ENCODE data around the gene EP400.

EP400 gene

DNA sequence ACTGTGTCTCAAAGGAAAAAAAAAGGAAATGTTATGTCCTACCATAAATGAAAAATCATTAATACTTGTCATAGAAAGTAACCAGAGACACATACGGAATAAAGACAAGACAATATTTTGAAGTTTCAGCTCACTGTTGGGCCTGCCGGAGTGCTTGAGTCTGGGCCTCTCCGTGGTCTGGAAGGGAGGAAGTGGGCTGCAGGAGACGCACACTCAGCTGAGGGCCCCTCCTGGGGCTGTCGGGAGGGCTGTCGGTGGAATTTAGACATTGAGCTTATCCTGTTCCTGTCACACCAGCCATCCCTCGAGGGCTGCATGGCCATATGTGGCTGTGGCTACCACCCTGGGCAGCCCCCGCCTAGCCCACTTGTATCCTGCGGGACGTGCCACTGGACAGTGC is 113.7 kb downstream of the EP400 start:
- H3K4me3 ChIP-seq (ENCODE audit: low read length) = no peak overlapping the region
- no peak for DNase-seq (ENCODE audit: low read depth)
- TF ChIP-seq, protein P1, sequence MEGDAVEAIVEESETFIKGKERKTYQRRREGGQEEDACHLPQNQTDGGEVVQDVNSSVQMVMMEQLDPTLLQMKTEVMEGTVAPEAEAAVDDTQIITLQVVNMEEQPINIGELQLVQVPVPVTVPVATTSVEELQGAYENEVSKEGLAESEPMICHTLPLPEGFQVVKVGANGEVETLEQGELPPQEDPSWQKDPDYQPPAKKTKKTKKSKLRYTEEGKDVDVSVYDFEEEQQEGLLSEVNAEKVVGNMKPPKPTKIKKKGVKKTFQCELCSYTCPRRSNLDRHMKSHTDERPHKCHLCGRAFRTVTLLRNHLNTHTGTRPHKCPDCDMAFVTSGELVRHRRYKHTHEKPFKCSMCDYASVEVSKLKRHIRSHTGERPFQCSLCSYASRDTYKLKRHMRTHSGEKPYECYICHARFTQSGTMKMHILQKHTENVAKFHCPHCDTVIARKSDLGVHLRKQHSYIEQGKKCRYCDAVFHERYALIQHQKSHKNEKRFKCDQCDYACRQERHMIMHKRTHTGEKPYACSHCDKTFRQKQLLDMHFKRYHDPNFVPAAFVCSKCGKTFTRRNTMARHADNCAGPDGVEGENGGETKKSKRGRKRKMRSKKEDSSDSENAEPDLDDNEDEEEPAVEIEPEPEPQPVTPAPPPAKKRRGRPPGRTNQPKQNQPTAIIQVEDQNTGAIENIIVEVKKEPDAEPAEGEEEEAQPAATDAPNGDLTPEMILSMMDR (IDR thresholded peaks at IDR 0.05; ENCODE audit: insufficient read depth, low read depth, low read length, missing control alignments) = no peak

DNA sequence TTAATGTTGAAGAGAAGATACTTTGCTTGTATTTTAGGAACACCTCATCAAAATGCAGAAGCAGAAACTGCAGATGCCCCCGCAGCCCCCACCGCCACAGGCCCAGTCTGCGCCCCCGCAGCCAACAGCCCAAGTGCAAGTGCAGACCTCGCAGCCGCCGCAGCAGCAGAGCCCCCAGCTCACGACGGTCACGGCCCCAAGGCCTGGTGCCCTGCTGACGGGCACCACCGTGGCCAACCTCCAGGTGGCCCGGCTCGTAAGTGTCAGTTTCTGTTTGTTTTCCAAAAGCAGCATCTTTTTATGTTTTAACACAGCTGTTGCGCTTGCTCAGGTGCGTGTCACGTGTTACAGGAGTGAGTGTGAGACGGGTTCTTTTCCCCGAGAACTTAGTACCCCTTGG is 114.9 kb downstream of the EP400 start:
- no peak for DNase-seq (ENCODE audit: low read depth)
- no peak overlapping the region for H3K4me3 ChIP-seq (ENCODE audit: low read length)
- TF ChIP-seq, protein P1 (IDR thresholded peaks at IDR 0.05; ENCODE audit: insufficient read depth, low read depth, low read length, missing control alignments) = no peak

DNA sequence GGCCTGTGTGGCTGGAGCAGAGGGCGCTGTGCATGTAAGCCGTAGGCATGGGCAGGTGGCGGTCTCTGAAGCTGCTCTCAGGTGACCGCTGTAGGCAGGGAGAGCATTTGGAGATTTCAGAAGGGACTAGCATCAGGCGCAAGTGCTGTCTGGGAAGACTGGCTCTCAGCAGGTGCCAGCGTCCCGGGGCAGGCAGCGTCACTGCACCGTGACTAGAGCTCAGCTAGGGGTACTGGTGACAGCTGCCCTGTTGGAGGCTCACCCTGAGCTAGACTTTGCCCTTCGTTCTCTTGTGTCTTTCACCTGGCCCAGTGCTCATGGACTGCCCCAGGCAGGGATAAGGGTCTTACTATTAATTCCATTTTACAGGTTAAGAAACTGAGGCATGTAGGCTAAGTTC is 115.5 kb downstream of the EP400 start:
- no peak for DNase-seq (ENCODE audit: low read depth)
- no peak overlapping the region for H3K4me3 ChIP-seq (ENCODE audit: low read length)
- TF ChIP-seq, protein P1 (IDR thresholded peaks at IDR 0.05; ENCODE audit: insufficient read depth, low read depth, low read length, missing control alignments) = no peak

DNA sequence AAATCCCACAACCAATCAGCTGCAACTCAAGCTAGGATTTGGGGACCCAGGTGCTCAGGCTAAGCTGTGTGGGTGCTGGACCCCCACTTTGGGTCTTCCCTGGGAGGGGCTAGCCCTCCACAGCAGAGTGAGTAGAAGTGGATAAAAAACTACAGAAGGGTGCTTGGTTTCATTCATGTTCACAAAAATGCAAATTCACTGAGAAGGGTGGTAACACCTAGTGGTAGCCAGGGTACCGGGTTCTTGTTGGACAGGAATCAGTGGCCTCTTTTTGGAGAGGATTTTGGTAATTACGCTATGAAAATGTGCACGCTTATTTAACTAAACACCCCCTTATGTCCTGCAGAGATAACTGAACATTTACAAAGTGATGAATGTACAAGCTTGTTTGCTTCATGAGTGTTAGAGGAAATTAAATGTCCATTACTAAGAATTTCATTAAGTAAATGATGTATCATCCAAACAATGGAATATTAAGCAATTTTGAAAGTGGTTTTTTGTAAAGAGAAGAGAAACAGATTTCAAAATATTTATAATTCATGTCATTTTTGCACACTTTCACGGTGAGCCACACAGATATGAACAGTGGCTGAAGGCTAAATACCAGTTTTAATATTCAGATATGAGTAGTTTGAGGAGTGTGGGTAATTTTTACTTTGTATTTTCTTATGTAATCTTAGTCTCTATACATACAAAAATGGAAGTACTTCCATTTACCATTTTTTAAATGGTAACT is 116.0 kb downstream of the EP400 start:
- no peak for DNase-seq (ENCODE audit: low read depth)

DNA sequence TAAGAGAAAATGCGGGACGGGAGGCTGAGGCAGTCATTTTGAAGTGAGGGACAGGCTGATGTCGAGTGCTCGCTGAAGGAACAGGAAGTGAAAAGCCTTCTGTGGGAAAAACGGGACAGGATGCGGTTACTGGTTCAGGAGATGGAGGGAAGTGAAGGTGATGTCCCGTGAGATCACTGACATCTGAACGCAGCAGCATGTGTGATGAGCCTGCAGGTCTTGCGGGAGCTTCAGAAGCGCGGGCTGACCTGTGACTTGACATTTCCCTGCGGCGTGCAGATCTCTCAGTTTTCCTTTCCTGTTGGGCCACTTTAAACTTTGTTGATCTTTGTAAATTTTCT is 116.6 kb downstream of the EP400 start:
- H3K4me3 ChIP-seq (ENCODE audit: low read length) = no peak overlapping the region
- no peak for DNase-seq (ENCODE audit: low read depth)
- TF ChIP-seq, protein P1 (IDR thresholded peaks at IDR 0.05; ENCODE audit: insufficient read depth, low read depth, low read length, missing control alignments) = no peak

More for the DNA sequence above, 116.0 kb downstream of the EP400 start:
- no peak overlapping the region for H3K4me3 ChIP-seq (ENCODE audit: low read length)
- TF ChIP-seq, protein P1 (IDR thresholded peaks at IDR 0.05; ENCODE audit: insufficient read depth, low read depth, low read length, missing control alignments) = no peak

DNA sequence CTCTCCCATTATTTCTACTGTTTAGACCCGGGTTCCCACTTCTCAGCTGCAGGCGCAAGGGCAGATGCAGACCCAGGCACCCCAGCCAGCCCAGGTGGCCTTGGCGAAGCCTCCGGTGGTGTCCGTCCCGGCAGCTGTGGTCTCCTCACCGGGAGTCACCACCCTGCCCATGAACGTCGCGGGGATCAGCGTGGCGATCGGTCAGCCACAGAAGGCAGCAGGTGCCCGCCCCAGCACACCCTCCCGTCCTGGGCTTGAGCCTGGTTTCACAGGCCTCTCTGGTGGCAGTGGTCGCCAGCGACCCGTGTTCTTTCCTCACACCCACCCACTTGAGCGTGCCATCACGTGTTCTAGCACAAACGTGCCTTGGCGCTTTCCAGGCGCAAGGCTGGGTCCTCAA is 117.0 kb downstream of the EP400 start:
- DNase-seq (ENCODE audit: low read depth) = no peak
- H3K4me3 ChIP-seq (ENCODE audit: low read length) = no peak overlapping the region
- TF ChIP-seq, protein P1 (IDR thresholded peaks at IDR 0.05; ENCODE audit: insufficient read depth, low read depth, low read length, missing control alignments) = no peak

DNA sequence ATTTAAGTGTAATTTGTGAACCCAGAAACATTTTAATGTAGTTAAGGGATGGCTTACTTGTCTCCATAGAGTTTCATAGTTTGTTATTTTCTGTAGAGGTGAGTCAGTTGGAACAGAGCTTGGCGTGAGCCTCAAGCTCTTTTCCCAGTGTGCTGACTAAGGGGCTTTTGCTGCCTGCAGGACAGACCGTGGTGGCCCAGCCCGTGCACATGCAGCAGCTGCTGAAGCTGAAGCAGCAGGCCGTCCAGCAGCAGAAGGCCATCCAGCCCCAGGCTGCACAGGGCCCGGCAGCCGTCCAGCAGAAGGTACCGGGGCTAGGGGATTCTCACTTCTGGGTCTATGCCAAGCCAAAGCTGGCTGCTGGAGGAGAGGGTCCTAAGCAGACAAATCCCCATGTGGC is 117.4 kb downstream of the EP400 start:
- DNase-seq (ENCODE audit: low read depth) = no peak
- H3K4me3 ChIP-seq (ENCODE audit: low read length) = no peak overlapping the region
- TF ChIP-seq, protein P1 (IDR thresholded peaks at IDR 0.05; ENCODE audit: insufficient read depth, low read depth, low read length, missing control alignments) = no peak

Data from epithelial cell of esophagus (primary cell).